GM21526 (cell line): ENCODE results near the gene RIC1.
A peak's percentile ranks its signal among the peaks of the same experiment; 100 is the strongest.
"Not testable (repeated sequence)": the region's sequence is repeated elsewhere in the genome, so short reads cannot be mapped to it uniquely, and the experiment has no call there.

ENCODE experiments used
- ATAC-seq: cut with Tn5 transposase; IDR thresholded peaks from one replicate; pipeline ENCODE4 v1.9.1; 2021; ENCODE audit warnings: moderate library complexity; ENCODE audit not compliant: unreplicated experiment, low FRiP score

The RIC1 gene

GRCh38 chr9:5720151-5720550 is 91.2 kb downstream of the RIC1 start:
- ATAC-seq = no peak

DNA sequence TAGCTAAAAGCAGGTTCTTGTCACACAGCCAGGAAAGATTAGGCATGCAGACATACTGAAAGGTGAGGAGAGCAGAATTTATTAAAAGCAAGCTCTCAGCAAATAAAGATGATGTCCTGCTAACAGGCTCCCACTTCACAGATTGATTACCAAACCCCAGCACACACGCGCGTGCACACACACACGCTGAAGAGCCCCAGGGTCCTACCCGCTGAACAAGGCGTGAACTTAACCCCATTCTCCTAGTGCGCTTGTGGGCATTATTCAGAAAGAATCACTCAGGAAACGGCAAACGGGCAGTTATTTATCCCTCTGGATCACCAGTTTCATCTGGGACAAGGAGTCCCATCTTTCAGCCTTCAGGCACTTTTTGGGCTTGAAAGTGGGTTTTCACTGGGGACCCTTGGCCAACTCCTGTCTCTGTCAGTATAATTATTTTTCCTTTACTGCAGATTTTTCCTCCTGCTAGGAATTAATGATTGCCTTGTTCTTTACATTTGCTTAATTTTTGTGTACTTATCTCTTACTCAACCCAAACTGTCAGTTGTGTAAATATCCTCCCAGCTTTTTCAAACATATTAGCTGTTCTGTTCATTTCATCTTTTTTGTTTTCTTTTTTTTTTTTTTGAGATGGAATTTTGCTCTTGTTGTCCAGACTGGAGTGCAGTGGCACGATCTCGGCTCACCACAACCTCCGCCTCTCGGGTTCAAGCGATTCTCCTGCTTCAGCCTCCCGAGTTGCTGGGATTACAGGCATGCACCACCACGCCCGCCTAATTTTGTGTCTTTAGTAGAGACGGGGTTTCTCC is 92.6 kb downstream of the RIC1 start:
- no peak for ATAC-seq

GRCh38 chr9:5722679-5723078 is 93.8 kb downstream of the RIC1 start:
- ATAC-seq = not testable (repeated sequence)

- no peak for ATAC-seq
Observed at GRCh38 chr9:5735072-5735471, 106.2 kb downstream of the RIC1 start.

- no peak for ATAC-seq
Observed at GRCh38 chr9:5736563-5737346, 107.8 kb downstream of the RIC1 start.

- no peak for ATAC-seq
Observed at GRCh38 chr9:5743109-5743508, 114.2 kb downstream of the RIC1 start.

- no peak for ATAC-seq
Observed at GRCh38 chr9:5748438-5748837, 119.5 kb downstream of the RIC1 start.

DNA sequence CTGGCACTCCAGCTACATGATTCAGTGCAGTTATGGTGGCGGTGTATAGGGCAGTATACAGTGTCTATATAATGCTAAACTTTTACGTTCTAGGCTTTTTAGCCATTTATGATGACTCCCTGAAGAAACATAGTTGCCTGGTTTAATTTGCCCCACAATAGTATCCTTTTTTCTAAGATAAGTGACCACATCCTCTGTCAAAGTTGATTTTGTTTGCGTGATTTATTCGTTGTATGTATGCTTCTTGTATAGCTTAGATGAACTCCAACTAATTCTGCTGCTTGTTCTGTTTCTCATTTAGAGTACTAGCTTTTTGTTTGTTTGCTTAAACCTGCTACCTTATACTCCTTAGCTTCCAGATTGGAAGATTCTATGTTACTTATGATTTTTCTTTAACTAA is 120.4 kb downstream of the RIC1 start:
- ATAC-seq = no peak

GRCh38 chr9:5750569-5750968 is 121.7 kb downstream of the RIC1 start:
- ATAC-seq = no peak

- no peak for ATAC-seq
Observed at GRCh38 chr9:5756633-5757032, 127.7 kb downstream of the RIC1 start.

DNA sequence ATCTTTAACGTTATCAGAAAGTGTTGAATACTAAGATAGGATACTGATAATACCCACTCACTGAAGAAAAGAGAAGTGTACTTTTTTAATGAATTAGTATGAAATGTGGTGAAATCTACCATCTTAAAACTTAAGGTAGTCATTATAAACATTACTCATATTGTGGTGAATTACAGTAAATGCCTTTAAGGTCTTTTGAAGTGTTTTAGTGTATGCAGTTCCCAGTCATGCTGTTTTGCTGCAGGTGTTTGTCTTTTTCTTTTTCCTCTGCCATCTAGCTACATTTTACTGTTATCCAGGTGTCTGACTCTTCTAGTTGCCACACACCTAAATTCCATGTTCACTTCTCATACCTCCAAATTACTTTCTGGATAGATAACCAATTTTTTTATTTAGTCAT is 131.4 kb downstream of the RIC1 start:
- no peak for ATAC-seq

GRCh38 chr9:5762421-5762820 is 133.5 kb downstream of the RIC1 start:
- no peak for ATAC-seq

DNA sequence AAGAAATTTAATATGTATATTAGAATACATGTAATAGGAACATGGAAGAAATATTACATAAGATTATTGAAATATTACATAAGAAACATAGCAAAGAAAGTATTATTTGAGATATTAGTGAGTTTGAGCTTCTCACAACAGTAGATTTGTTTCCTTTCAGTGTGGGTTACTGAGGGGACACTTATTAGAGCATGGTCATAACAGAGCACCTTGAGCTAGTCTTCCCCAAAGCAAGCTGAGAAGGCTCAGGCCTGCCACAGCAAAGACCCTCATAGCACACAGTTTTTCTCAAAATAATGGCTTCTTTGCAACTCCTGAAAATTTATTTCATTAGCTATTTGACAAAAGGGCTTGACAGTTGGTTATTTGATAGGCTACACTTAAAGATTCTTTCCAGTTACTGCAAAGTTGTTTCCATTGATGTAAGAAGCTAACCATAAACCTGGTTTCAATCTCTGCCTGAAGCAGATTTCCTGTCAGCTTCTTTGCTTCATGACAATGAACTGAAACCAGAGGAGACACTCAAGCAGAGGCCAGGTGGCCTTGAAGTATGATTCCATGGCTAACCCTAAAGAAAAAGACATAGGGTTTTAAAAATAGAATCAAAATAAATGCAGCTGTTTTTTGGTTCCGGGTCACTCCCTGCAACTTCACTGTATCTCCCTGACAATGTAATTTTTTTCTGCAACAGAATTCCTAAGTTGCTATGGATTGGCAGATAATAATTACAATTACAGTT is 135.4 kb downstream of the RIC1 start:
- ATAC-seq = peak; percentile 86

GRCh38 chr9:5767968-5768932 is 139.3 kb downstream of the RIC1 start:
- ATAC-seq = no peak

DNA sequence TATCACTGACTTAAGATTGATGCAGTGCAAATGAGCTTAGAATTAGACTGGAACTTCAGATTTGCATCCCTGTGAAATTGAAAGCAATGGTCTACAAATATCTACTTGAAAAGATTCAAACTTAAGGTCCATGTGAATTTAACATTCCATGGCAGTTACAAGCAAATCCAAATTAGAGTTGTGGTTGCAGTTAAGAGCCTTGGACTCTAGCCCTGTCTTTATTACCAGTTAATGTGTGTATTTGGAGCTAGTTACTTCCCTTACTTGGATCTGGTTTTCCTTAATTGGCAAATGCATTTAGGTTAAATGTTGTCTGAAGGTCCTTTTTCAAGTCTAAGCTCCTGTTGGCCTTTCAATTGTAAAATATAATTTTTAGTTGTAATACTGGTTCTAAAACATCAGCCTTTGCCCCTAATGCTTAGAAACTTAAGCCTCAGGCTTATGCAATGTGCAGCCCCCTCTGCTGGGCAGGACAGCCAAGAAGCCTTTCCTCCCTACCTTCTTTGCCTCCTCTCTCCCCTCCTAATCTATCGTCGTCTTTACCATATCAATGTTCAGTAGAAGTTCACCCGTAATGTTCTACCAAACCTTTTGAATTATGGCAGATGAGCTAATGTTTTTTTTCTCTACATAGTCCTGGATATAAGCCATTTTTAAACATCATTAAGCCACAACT is 144.6 kb downstream of the RIC1 start:
- ATAC-seq = no peak

- ATAC-seq = no peak
Observed at GRCh38 chr9:5778805-5779204, 149.9 kb downstream of the RIC1 start.

- not testable (repeated sequence) for ATAC-seq
Observed at GRCh38 chr9:5779705-5780218, 150.9 kb downstream of the RIC1 start.

GRCh38 chr9:5783420-5783819 is 154.5 kb downstream of the RIC1 start:
- not testable (repeated sequence) for ATAC-seq

DNA sequence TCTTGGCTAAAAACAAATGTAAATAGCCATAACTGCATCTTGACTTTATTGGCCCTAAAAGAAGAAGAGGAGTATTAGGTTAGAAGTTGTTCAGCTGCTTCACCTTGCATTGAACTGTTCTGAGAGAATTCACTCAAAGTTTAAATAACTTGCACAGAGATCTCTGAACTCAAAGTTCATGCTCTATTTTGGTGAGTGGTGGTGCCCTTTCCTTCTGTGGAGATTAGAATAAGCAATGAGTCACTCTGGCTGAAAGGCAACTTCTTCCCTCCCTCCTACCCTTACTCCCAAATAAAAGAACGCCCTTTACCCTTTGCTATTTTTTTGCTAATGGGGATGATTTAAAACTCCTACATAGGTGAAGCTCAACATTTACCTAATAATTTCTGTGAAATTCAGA is 155.1 kb downstream of the RIC1 start:
- no peak for ATAC-seq
